ENCODE results near the gene PPP4R1. TPM values are rescaled to one million over a fixed set of nuclear protein-coding genes. Genes with fewer than 3 reads are reported as not detected.

PPP4R1 gene
- total RNA-seq, result 51.8 and 56.2 TPM in 2 replicates

GRCh38 chr18:9614401-9615279 lies at the start of gene PPP4R1:
Gene PPP4R1, minus strand, starts transcription at chr18:9614559. Its CDS starts 75 bp downstream, at chr18:9614484.

Other genes starting within 250 kb of the PPP4R1 start
- gene RALBP1, start 139.0 kb downstream of the PPP4R1 start, total RNA-seq, result 50.5 and 52.0 TPM in 2 replicates
- 15.2 and 33.3 TPM in 2 replicates for gene RAB31, start 93.7 kb upstream of the PPP4R1 start, total RNA-seq

Data from mesangial cell (primary cell).